GM12878 (cell line): ENCODE results near the gene AP3B2. TPM values are rescaled to one million over a fixed set of nuclear protein-coding genes. Genes with fewer than 3 reads are reported as not detected.
A peak's percentile ranks its signal among the peaks of the same experiment; 100 is the strongest.

Experiments
- ATAC-seq: fragments of 200-7000 bp; cut with Tn5 transposase; 3 replicates; pipeline ENCODE4 v1.9.1; 2020; ENCODE audit warnings: mild to moderate bottlenecking, moderate library complexity
- BruUV-seq: library from RNA; stranded (reverse); fragments of 400-500 nt; replicated peaks from 2 replicates; lab custom pipeline; 2021; lab: Mats Ljungman, UMichigan
- CTCF ChIA-PET: fragments of 300-600 bp; sonication (Branson Sonifier 250); formaldehyde crosslinking; extraction: SDS; loops from one replicate; lab custom pipeline; 2021; ENCODE audit warnings: inconsistent platforms; lab: Yijun Ruan, JAX
- POLR2A ChIA-PET: fragments of 350-600 bp; formaldehyde crosslinking; extraction: SDS; loops from one replicate; lab custom pipeline; 2021; ENCODE audit warnings: inconsistent platforms; lab: Charles Lee
- RAD21 ChIA-PET: fragments of 300-600 bp; sonication (Branson Sonifier 250); formaldehyde crosslinking; loops from one replicate; lab custom pipeline; 2023; ENCODE audit warnings: antibody characterized with exemption; ENCODE audit not compliant: unreplicated experiment; lab: Charles Lee
- SMC1A ChIA-PET: fragments of 300-600 bp; sonication (Branson Sonifier 250); formaldehyde crosslinking; loops from one replicate; lab custom pipeline; 2023; ENCODE audit not compliant: unreplicated experiment, uncharacterized antibody; lab: Charles Lee
- DNase-seq: peaks from one replicate; pipeline ENCODE4 v3.0.0-alpha.2; 2011; ENCODE audit warnings: low read depth, low spot score
- FAIRE-seq: peaks from 3 replicates; lab custom pipeline; 2011; peaks lifted over from hg19 to GRCh38; lab: Jason Lieb, UNC
- H2AFZ ChIP-seq: 2 replicates; pipeline ENCODE4 v1.6.0; 2011; ENCODE audit warnings: low read depth, low read length, control low read depth; ENCODE audit not compliant: control insufficient read depth
- H3K27ac ChIP-seq: 2 replicates; pipeline ENCODE4 v1.5.1; 2011; ENCODE audit warnings: control low read depth; ENCODE audit not compliant: control insufficient read depth, insufficient read depth
- H3K27me3 ChIP-seq, 2 experiments: replicated peaks in 1 of 2; 2 replicates each; pipeline versions ENCODE4 v1.6.0 to v1.6.1; 2011; ENCODE audit warnings: low read length in 1 of 2; ENCODE audit not compliant: control insufficient read depth in 2 of 2, insufficient read depth in 2 of 2
- H3K36me3 ChIP-seq, 2 experiments: 2 replicates each; pipeline ENCODE4 v1.5.1; 2011; ENCODE audit warnings: low read length in 1 of 2; ENCODE audit not compliant: control insufficient read depth in 2 of 2, insufficient read depth in 2 of 2
- H3K4me1 ChIP-seq: 2 replicates; pipeline ENCODE4 v1.6.1; 2011; ENCODE audit warnings: mild to moderate bottlenecking, low read length, moderate library complexity, mixed read lengths; ENCODE audit not compliant: control insufficient read depth, insufficient read depth
- H3K4me2 ChIP-seq: 2 replicates; pipeline ENCODE4 v1.6.0; 2011; ENCODE audit warnings: control low read depth; ENCODE audit not compliant: control insufficient read depth, insufficient read depth
- H3K4me3 ChIP-seq: fragments of 200-600 bp; sonication (generic); 2 replicates; pipeline ENCODE4 v1.5.1; 2016
- H3K79me2 ChIP-seq: 2 replicates; pipeline ENCODE4 v1.6.0; 2011; ENCODE audit warnings: low read length; ENCODE audit not compliant: control insufficient read depth, insufficient read depth
- H3K9ac ChIP-seq: 2 replicates; pipeline ENCODE4 v1.8.0; 2011; ENCODE audit warnings: low read length, control low read depth, mixed read lengths; ENCODE audit not compliant: control insufficient read depth, insufficient read depth
- H3K9me3 ChIP-seq: replicated peaks from 3 replicates; pipeline ENCODE4 v1.5.1; 2011; ENCODE audit warnings: mild to moderate bottlenecking, low read length; ENCODE audit not compliant: control insufficient read depth, insufficient read depth
- H4K20me1 ChIP-seq: 2 replicates; pipeline ENCODE4 v1.6.0; 2011; ENCODE audit not compliant: control insufficient read depth, insufficient read depth
- ATF2 ChIP-seq: IDR thresholded peaks from 2 replicates; pipeline ENCODE4 v1.6.1; 2012; ENCODE audit warnings: low read length, inconsistent platforms
- CEBPB ChIP-seq, 2 experiments: fragments of 150-350 bp in 1 of 2; IDR thresholded peaks; 2 replicates each; pipeline ENCODE4 v1.6.1; 2012 to 2014; ENCODE audit warnings: low read depth in 2 of 2, low read length in 2 of 2, borderline replicate concordance in 1 of 2, inconsistent platforms in 1 of 2
- EZH2 ChIP-seq: IDR thresholded peaks from 2 replicates; pipeline ENCODE4 v1.6.1; 2012; ENCODE audit warnings: low read depth, mild to moderate bottlenecking, control low read depth, inconsistent platforms, low read length, borderline replicate concordance; ENCODE audit not compliant: control insufficient read depth
- HSF1 ChIP-seq: fragments of 150-350 bp; IDR thresholded peaks from 2 replicates; pipeline ENCODE4 v1.6.1; 2014; ENCODE audit warnings: mild to moderate bottlenecking, low read depth, low read length
- MYC ChIP-seq: IDR thresholded peaks from 2 replicates; pipeline ENCODE4 v1.6.1; 2011; ENCODE audit warnings: mild to moderate bottlenecking, low read length, moderate library complexity, inconsistent platforms; ENCODE audit not compliant: insufficient read depth, insufficient replicate concordance, insufficient read length, severe bottlenecking
- NFYB ChIP-seq: IDR thresholded peaks from 2 replicates; pipeline ENCODE4 v1.6.1; 2011; ENCODE audit warnings: low read depth, mild to moderate bottlenecking, low read length, improper control_type of control experiment, moderate library complexity; ENCODE audit not compliant: insufficient read depth
- NR2C1 ChIP-seq: fragments of 450-650 bp; IDR thresholded peaks from 2 replicates; pipeline ENCODE4 v1.6.1; 2017; ENCODE audit warnings: antibody characterized with exemption, mild to moderate bottlenecking, moderate library complexity
- NRF1 ChIP-seq: conservative IDR thresholded peaks from 2 replicates; pipeline ENCODE4 v1.6.1; 2011; ENCODE audit warnings: mild to moderate bottlenecking, low read depth, low read length, improper control_type of control experiment
- RAD51 ChIP-seq: fragments of 450-650 bp; IDR thresholded peaks from 2 replicates; pipeline ENCODE4 v1.6.1; 2016; ENCODE audit warnings: moderate library complexity, mild to moderate bottlenecking, inconsistent platforms
- RB1 ChIP-seq: fragments of 450-650 bp; formaldehyde crosslinking; IDR thresholded peaks from 2 replicates; pipeline ENCODE4 v1.6.1; 2017; ENCODE audit warnings: mild to moderate bottlenecking, borderline replicate concordance
- SUZ12 ChIP-seq: fragments of 200-600 bp; sonication (generic); IDR thresholded peaks from one replicate; pipeline ENCODE4 v1.6.1; 2018; ENCODE audit warnings: antibody characterized with exemption, mild to moderate bottlenecking; ENCODE audit not compliant: unreplicated experiment
- WGBS: methylation state at CpG from one replicate; pipeline ENCODE4 v1.1.6; 2016; ENCODE audit warnings: low lambda C conversion rate; ENCODE audit not compliant: insufficient replicate concordance, insufficient coverage; ENCODE audit errors: missing lambda C conversion rate; 5-methylcytosine and 5-hydroxymethylcytosine counted together
- in situ Hi-C: fragments of 300-500 bp; cut with MboI; formaldehyde crosslinking; loops from 9 replicates; pipeline ENCODE4 v1.14.3; 2018; ENCODE audit warnings: mixed read lengths
- intact Hi-C: fragments of 100-400 bp; cut with micrococcal nuclease; formaldehyde crosslinking; loops from one replicate; pipeline ENCODE4 v1.14.2; 2022; ENCODE audit not compliant: unreplicated experiment
- polyA plus RNA-seq, 11 experiments: library from polyadenylated mRNA; depleted of rRNA in 4 of 11; unstranded in 6 of 11; stranded (reverse) in 5 of 11; fragments of >200 nt; fragmentation: Nextera tagmentation in 4 of 11; fragmentation: Illumina TruSeq in 1 of 11; extraction: Ambion mirVana in 4 of 11; extraction: Trizol in 1 of 11; gene quantifications; 1 replicate in 1 of 11; 2 replicates in 10 of 11; pipeline versions ENCODE4 v1.2.1 to v1.2.3, GENCODE V29; 2011 to 2016; ENCODE audit warnings: inconsistent platforms in 2 of 11, missing spikeins in 2 of 11, low read depth in 1 of 11
- total RNA-seq, 4 experiments: library from RNA; depleted of rRNA in 3 of 4; stranded (reverse); fragments of >200 nt in 3 of 4; fragmentation: Illumina TruSeq in 1 of 4; extraction: Trizol in 1 of 4; gene quantifications; 2 replicates each; pipeline versions ENCODE4 v1.2.1 to v1.2.3, GENCODE V29; 2013 to 2021

The AP3B2 gene
- total and polyA plus RNA-seq, 10 of the 15 experiments (the other 5 are each of a cell fraction or from before 2014, with no cell fraction given) = not detected

DNA sequence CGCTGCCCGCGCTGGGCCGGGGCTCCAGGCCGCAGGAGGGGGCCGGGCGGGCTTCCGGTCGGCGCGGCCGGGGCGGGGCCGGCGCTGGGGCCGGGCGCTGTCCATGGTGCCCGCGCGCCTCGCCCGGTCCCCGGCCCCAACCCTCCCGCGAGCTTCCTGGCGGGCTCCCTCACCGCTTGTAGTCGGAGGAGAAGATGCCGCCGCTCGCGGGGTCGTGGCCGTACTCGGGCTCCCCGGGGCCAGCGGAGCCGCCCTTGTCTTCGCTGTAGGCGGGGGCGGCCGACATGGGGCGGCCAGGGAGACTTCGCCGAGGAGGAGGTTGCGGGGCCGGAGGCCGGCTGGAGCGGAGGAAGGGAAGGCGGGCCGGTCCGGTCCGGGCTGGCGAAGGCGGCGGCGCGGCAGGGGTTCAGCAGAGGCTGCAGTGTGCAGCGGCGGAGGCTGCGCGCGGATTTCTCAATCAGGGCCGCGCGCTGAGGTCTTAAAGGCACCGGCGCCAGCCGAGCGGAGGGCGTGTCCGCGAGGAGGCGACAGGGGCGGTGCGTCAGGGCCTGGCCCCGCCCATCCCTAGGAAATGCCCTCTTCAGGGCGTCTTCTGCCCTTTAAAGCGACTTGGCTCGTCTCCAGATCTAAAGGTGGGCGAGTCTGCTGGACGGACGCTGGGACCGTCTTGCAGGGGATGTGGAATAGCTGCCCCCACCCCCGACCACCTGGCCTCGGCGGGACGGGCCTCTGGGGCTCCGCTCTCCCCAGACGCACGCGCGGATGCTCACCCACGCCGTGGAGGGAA, at the start of gene AP3B2 (continued):
- TF ChIP-seq HSF1 = no peak
- TF ChIP-seq SUZ12 = no peak
- no peak for TF ChIP-seq CEBPB (IDR thresholded peaks at IDR 0.05; ENCODE audit: borderline replicate concordance in 1 of 2, low read depth in 2 of 2, low read length in 2 of 2)
- no peak for TF ChIP-seq NR2C1
- TF ChIP-seq RAD51 = no peak
- TF ChIP-seq NFYB = no peak

- ChIA-PET POLR2A (interaction anchor here (0.6 to 2.8 kb wide), 4 partner anchors 46 to 208 kb away, joined by 4 to 10 read pairs (median 8); no protein-coding TSS in a partner anchor), CTCF (interaction anchor here (0.7 to 1.9 kb wide), 11 partner anchors 19 to 260 kb away, joined by 3 to 7 read pairs (median 3); partner anchors contain the start of genes C15orf40, RAMAC and WHAMM), SMC1A (interaction anchor here (1.1 to 5.7 kb wide), 10 partner anchors 10 to 248 kb away, joined by 3 to 39 read pairs (median 4); partner anchors contain the start of genes FSD2, RPS17 and WHAMM), RAD21 (interaction anchor here (1.4 to 3.9 kb wide), 7 partner anchors 38 to 250 kb away, joined by 5 to 20 read pairs (median 7); partner anchors contain the start of genes FSD2, RAMAC and RPS17)
- in situ Hi-C loops (no loop called here), intact Hi-C loops (loop anchor here (10.0 kb wide), 2 partner anchors 93 to 253 kb away; no protein-coding TSS in a partner anchor)
- peak overlapping the region; percentile 97 for H3K4me2 ChIP-seq
- peak overlapping the region; percentile 97; the same call in 1 of the 2 replicates for H2AFZ ChIP-seq
- H3K36me3 ChIP-seq = peaks cover 2 to 23% of the 10 kb centered on the region in 2 experiments
- BruUV-seq = no TSS peak
- TF ChIP-seq RB1 (no peak), MYC (no peak), EZH2 (no peak), NRF1 (no peak), ATF2 (no peak)
- no peaks in the 10 kb centered on the region for H4K20me1 ChIP-seq
- H3K4me1 ChIP-seq = peaks cover 7% of the 10 kb centered on the region; the same call in 1 of the 2 replicates
- no peaks in the 10 kb centered on the region for H3K9me3 ChIP-seq
- H3K79me2 ChIP-seq = peaks cover 53% of the 10 kb centered on the region
- DNase-seq (no peak), ATAC-seq (no peak), FAIRE-seq (no peak)
- H3K4me3 ChIP-seq = peak overlapping the region; percentile 87
- H3K27ac ChIP-seq = peak overlapping the region; percentile 90
- no peaks in the 10 kb centered on the region for H3K27me3 ChIP-seq
- 13% methylated on average over 4 of the region's 4 CpGs for WGBS
- H3K9ac ChIP-seq = peak overlapping the region; percentile 84
Measured at GRCh38 chr15:82751308-82751707, 41.6 kb upstream of the AP3B2 start.
